GM12878 (cell line): Measurements from ENCODE around the gene KAZN. TPM values are rescaled to one million over a fixed set of nuclear protein-coding genes. Genes with fewer than 3 reads are reported as not detected.

Experiments used
- ATAC-seq: fragments of 200-7000 bp; cut with Tn5 transposase; 3 replicates; pipeline ENCODE4 v1.9.1; 2020; ENCODE audit warnings: mild to moderate bottlenecking, moderate library complexity
- BruUV-seq: library from RNA; stranded (reverse); fragments of 400-500 nt; replicated peaks from 2 replicates; lab custom pipeline; 2021; lab: Mats Ljungman, UMichigan
- CTCF ChIA-PET: fragments of 300-600 bp; sonication (Branson Sonifier 250); formaldehyde crosslinking; extraction: SDS; loops from one replicate; lab custom pipeline; 2021; ENCODE audit warnings: inconsistent platforms; lab: Yijun Ruan, JAX
- POLR2A ChIA-PET: fragments of 350-600 bp; formaldehyde crosslinking; extraction: SDS; loops from one replicate; lab custom pipeline; 2021; ENCODE audit warnings: inconsistent platforms; lab: Charles Lee
- RAD21 ChIA-PET: fragments of 300-600 bp; sonication (Branson Sonifier 250); formaldehyde crosslinking; loops from one replicate; lab custom pipeline; 2023; ENCODE audit warnings: antibody characterized with exemption; ENCODE audit not compliant: unreplicated experiment; lab: Charles Lee
- SMC1A ChIA-PET: fragments of 300-600 bp; sonication (Branson Sonifier 250); formaldehyde crosslinking; loops from one replicate; lab custom pipeline; 2023; ENCODE audit not compliant: unreplicated experiment, uncharacterized antibody; lab: Charles Lee
- DNase-seq: peaks from one replicate; pipeline ENCODE4 v3.0.0-alpha.2; 2011; ENCODE audit warnings: low read depth, low spot score
- FAIRE-seq: peaks from 3 replicates; lab custom pipeline; 2011; peaks lifted over from hg19 to GRCh38; lab: Jason Lieb, UNC
- H2AFZ ChIP-seq: 2 replicates; pipeline ENCODE4 v1.6.0; 2011; ENCODE audit warnings: low read depth, low read length, control low read depth; ENCODE audit not compliant: control insufficient read depth
- H3K27ac ChIP-seq: 2 replicates; pipeline ENCODE4 v1.5.1; 2011; ENCODE audit warnings: control low read depth; ENCODE audit not compliant: control insufficient read depth, insufficient read depth
- H3K27me3 ChIP-seq, 2 experiments: replicated peaks in 1 of 2; 2 replicates each; pipeline versions ENCODE4 v1.6.0 to v1.6.1; 2011; ENCODE audit warnings: low read length in 1 of 2; ENCODE audit not compliant: control insufficient read depth in 2 of 2, insufficient read depth in 2 of 2
- H3K36me3 ChIP-seq, 2 experiments: 2 replicates each; pipeline ENCODE4 v1.5.1; 2011; ENCODE audit warnings: low read length in 1 of 2; ENCODE audit not compliant: control insufficient read depth in 2 of 2, insufficient read depth in 2 of 2
- H3K4me1 ChIP-seq: 2 replicates; pipeline ENCODE4 v1.6.1; 2011; ENCODE audit warnings: mild to moderate bottlenecking, low read length, moderate library complexity, mixed read lengths; ENCODE audit not compliant: control insufficient read depth, insufficient read depth
- H3K4me2 ChIP-seq: 2 replicates; pipeline ENCODE4 v1.6.0; 2011; ENCODE audit warnings: control low read depth; ENCODE audit not compliant: control insufficient read depth, insufficient read depth
- H3K4me3 ChIP-seq: fragments of 200-600 bp; sonication (generic); 2 replicates; pipeline ENCODE4 v1.5.1; 2016
- H3K79me2 ChIP-seq: 2 replicates; pipeline ENCODE4 v1.6.0; 2011; ENCODE audit warnings: low read length; ENCODE audit not compliant: control insufficient read depth, insufficient read depth
- H3K9ac ChIP-seq: 2 replicates; pipeline ENCODE4 v1.8.0; 2011; ENCODE audit warnings: low read length, control low read depth, mixed read lengths; ENCODE audit not compliant: control insufficient read depth, insufficient read depth
- H3K9me3 ChIP-seq: replicated peaks from 3 replicates; pipeline ENCODE4 v1.5.1; 2011; ENCODE audit warnings: mild to moderate bottlenecking, low read length; ENCODE audit not compliant: control insufficient read depth, insufficient read depth
- H4K20me1 ChIP-seq: 2 replicates; pipeline ENCODE4 v1.6.0; 2011; ENCODE audit not compliant: control insufficient read depth, insufficient read depth
- EGR1 ChIP-seq, 2 experiments: IDR thresholded peaks; 1 replicate in 1 of 2; 2 replicates in 1 of 2; pipeline ENCODE4 v1.6.1; 2011 to 2012; ENCODE audit warnings: low read depth in 2 of 2, low read length in 2 of 2, borderline replicate concordance in 1 of 2, mild to moderate bottlenecking in 1 of 2, moderate library complexity in 1 of 2
- FOXK2 ChIP-seq: fragments of 450-650 bp; IDR thresholded peaks from 2 replicates; pipeline ENCODE4 v1.6.1; 2017; ENCODE audit warnings: mild to moderate bottlenecking, moderate library complexity
- IKZF2 ChIP-seq, 2 experiments: fragments of 450-650 bp; IDR thresholded peaks; 2 replicates each; pipeline ENCODE4 v1.6.1; 2017; ENCODE audit warnings: mild to moderate bottlenecking in 2 of 2, moderate library complexity in 2 of 2
- NFYA ChIP-seq: IDR thresholded peaks from 2 replicates; pipeline ENCODE4 v1.6.1; 2011; ENCODE audit warnings: low read depth, mild to moderate bottlenecking, low read length, improper control_type of control experiment, borderline replicate concordance
- PKNOX1 ChIP-seq: fragments of 450-650 bp; IDR thresholded peaks from 2 replicates; pipeline ENCODE4 v1.6.1; 2016; ENCODE audit warnings: mild to moderate bottlenecking
- RAD21 ChIP-seq: IDR thresholded peaks from 2 replicates; pipeline ENCODE4 v1.6.1; 2011; ENCODE audit warnings: mild to moderate bottlenecking, low read depth, low read length, moderate library complexity; ENCODE audit not compliant: insufficient read depth
- RCOR1 ChIP-seq: conservative IDR thresholded peaks from 2 replicates; pipeline ENCODE4 v1.6.1; 2012; ENCODE audit warnings: low read depth, low read length, improper control_type of control experiment
- SMAD5 ChIP-seq: IDR thresholded peaks from 2 replicates; pipeline ENCODE4 v1.6.1; 2016; ENCODE audit warnings: antibody characterized with exemption, low read depth
- SMARCA5 ChIP-seq: fragments of 450-650 bp; IDR thresholded peaks from 2 replicates; pipeline ENCODE4 v1.6.1; 2017; ENCODE audit warnings: mild to moderate bottlenecking
- SREBF2 ChIP-seq: IDR thresholded peaks from 2 replicates; pipeline ENCODE4 v1.6.1; 2012; ENCODE audit warnings: mild to moderate bottlenecking, low read length
- STAT3 ChIP-seq: IDR thresholded peaks from 2 replicates; pipeline ENCODE4 v1.6.1; 2011; ENCODE audit warnings: low read depth, low read length, improper control_type of control experiment
- ZBTB4 ChIP-seq: fragments of 450-650 bp; formaldehyde crosslinking; IDR thresholded peaks from 2 replicates; pipeline ENCODE4 v1.4.0; 2022; ENCODE audit warnings: mild to moderate bottlenecking, moderate library complexity
- ZNF207 ChIP-seq: fragments of 450-650 bp; IDR thresholded peaks from 2 replicates; pipeline ENCODE4 v1.6.1; 2014; ENCODE audit warnings: antibody characterized with exemption, mild to moderate bottlenecking, borderline replicate concordance
- ZNF384 ChIP-seq: IDR thresholded peaks from 2 replicates; pipeline ENCODE4 v1.6.1; 2012; ENCODE audit warnings: low read depth, mild to moderate bottlenecking, low read length, improper control_type of control experiment, borderline replicate concordance
- WGBS: methylation state at CpG from one replicate; pipeline ENCODE4 v1.1.6; 2016; ENCODE audit warnings: low lambda C conversion rate; ENCODE audit not compliant: insufficient replicate concordance, insufficient coverage; ENCODE audit errors: missing lambda C conversion rate; 5-methylcytosine and 5-hydroxymethylcytosine counted together
- in situ Hi-C: fragments of 300-500 bp; cut with MboI; formaldehyde crosslinking; loops from 9 replicates; pipeline ENCODE4 v1.14.3; 2018; ENCODE audit warnings: mixed read lengths
- intact Hi-C: fragments of 100-400 bp; cut with micrococcal nuclease; formaldehyde crosslinking; loops from one replicate; pipeline ENCODE4 v1.14.2; 2022; ENCODE audit not compliant: unreplicated experiment
- polyA plus RNA-seq, 11 experiments: library from polyadenylated mRNA; depleted of rRNA in 4 of 11; unstranded in 6 of 11; stranded (reverse) in 5 of 11; fragments of >200 nt; fragmentation: Nextera tagmentation in 4 of 11; fragmentation: Illumina TruSeq in 1 of 11; extraction: Ambion mirVana in 4 of 11; extraction: Trizol in 1 of 11; gene quantifications; 1 replicate in 1 of 11; 2 replicates in 10 of 11; pipeline versions ENCODE4 v1.2.1 to v1.2.3, GENCODE V29; 2011 to 2016; ENCODE audit warnings: inconsistent platforms in 2 of 11, missing spikeins in 2 of 11, low read depth in 1 of 11
- total RNA-seq, 4 experiments: library from RNA; depleted of rRNA in 3 of 4; stranded (reverse); fragments of >200 nt in 3 of 4; fragmentation: Illumina TruSeq in 1 of 4; extraction: Trizol in 1 of 4; gene quantifications; 2 replicates each; pipeline versions ENCODE4 v1.2.1 to v1.2.3, GENCODE V29; 2013 to 2021
- TF ChIP-seq, protein P1 (sequence below): fragments of 450-650 bp; IDR thresholded peaks from 2 replicates; pipeline ENCODE4 v1.6.1; 2018; ENCODE audit warnings: borderline replicate concordance, mild to moderate bottlenecking; ENCODE audit not compliant: partially characterized antibody
- TF ChIP-seq, protein P2 (sequence below): fragments of 450-650 bp; IDR thresholded peaks from 2 replicates; pipeline ENCODE4 v1.6.1; 2017; ENCODE audit warnings: borderline replicate concordance

The KAZN gene
- total and polyA plus RNA-seq, 10 of the 15 experiments (the other 5 are each of a cell fraction or from before 2014, with no cell fraction given) = 0.72 to 4.0 (median 1.2) TPM

DNA sequence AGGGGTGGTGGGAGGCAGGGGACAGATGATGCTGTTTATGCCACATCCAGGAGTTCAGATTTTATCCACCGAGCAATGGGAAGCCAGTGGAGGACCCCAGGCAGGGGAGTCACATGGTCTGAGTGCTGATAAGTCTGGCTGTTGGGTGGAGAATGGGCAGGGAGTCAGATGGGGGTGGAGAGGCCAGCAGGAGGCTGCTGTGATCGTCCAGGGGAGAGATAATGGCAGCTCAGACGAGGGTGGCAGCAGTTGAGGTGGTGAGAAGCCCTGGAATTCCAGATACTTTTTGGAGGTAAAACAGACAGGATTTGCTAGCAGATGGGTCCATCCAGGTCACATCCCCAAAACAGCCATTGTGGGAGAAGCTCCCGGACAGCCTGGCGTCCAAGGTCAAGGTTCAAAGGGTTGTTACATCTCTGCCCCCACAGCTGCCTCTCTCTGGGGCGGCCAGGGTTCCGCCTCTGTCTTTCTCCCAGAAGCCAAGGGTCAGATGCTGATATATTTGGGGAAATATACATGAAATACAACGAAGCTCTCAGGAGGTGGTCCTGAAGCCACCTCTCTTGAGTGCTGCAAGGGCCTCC lies 303.0 kb downstream of the KAZN start (continued):
- TF ChIP-seq SMAD5 = no peak
- no peak for TF ChIP-seq SREBF2
- TF ChIP-seq ZBTB4 = no peak
- no peak for TF ChIP-seq PKNOX1

DNA sequence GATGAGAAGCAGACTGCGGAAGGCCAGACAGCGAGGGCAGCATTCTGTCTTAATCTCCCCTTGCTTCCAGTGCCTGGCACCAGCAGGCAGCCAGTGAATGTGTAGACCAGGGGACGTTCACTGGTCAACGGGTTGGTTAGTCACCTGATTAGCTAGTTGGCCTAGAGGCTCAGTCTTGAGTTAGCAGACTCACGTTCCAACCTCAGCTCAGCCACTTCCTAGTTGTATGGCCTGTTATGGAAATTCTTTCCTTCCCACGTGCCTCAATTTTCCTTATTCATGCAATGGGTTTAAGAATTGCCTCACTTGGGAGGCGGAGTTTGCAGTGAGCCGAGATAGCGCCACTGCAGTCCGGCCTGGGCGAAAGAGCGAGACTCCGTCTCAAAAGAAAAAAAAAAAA lies 305.4 kb downstream of the KAZN start:
- ChIA-PET CTCF (no interaction called here), POLR2A (no interaction called here), SMC1A (no interaction called here), RAD21 (no interaction called here)
- ATAC-seq = no peak
- H2AFZ ChIP-seq = no peak overlapping the region
- no peaks in the 10 kb centered on the region for H3K79me2 ChIP-seq
- no peaks in the 10 kb centered on the region for H3K9me3 ChIP-seq
- no peak overlapping the region for H3K4me2 ChIP-seq
- WGBS = 57% methylated on average over 12 of the region's 13 CpGs
- H3K27ac ChIP-seq = no peak overlapping the region
- H3K36me3 ChIP-seq = no peaks in the 10 kb centered on the region
- no peak overlapping the region for H3K4me3 ChIP-seq
- in situ Hi-C loops (no loop called here), intact Hi-C loops (no loop called here)
- DNase-seq = no peak
- H3K9ac ChIP-seq = no peak overlapping the region
- H3K27me3 ChIP-seq = no peaks in the 10 kb centered on the region
- no TSS peak for BruUV-seq
- no peaks in the 10 kb centered on the region for H4K20me1 ChIP-seq
- FAIRE-seq = no peak
- no peaks in the 10 kb centered on the region for H3K4me1 ChIP-seq
- TF ChIP-seq RAD21 = no peak
- TF ChIP-seq FOXK2 = no peak
- no peak for TF ChIP-seq RCOR1
- TF ChIP-seq NFYA = no peak
- TF ChIP-seq, protein P1, sequence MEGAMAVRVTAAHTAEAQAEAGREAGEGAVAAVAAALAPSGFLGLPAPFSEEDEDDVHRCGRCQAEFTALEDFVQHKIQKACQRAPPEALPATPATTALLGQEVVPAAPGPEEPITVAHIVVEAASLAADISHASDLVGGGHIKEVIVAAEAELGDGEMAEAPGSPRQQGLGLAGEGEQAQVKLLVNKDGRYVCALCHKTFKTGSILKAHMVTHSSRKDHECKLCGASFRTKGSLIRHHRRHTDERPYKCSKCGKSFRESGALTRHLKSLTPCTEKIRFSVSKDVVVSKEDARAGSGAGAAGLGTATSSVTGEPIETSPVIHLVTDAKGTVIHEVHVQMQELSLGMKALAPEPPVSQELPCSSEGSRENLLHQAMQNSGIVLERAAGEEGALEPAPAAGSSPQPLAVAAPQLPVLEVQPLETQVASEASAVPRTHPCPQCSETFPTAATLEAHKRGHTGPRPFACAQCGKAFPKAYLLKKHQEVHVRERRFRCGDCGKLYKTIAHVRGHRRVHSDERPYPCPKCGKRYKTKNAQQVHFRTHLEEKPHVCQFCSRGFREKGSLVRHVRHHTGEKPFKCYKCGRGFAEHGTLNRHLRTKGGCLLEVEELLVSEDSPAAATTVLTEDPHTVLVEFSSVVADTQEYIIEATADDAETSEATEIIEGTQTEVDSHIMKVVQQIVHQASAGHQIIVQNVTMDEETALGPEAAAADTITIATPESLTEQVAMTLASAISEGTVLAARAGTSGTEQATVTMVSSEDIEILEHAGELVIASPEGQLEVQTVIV = no peak
- TF ChIP-seq, protein P2, sequence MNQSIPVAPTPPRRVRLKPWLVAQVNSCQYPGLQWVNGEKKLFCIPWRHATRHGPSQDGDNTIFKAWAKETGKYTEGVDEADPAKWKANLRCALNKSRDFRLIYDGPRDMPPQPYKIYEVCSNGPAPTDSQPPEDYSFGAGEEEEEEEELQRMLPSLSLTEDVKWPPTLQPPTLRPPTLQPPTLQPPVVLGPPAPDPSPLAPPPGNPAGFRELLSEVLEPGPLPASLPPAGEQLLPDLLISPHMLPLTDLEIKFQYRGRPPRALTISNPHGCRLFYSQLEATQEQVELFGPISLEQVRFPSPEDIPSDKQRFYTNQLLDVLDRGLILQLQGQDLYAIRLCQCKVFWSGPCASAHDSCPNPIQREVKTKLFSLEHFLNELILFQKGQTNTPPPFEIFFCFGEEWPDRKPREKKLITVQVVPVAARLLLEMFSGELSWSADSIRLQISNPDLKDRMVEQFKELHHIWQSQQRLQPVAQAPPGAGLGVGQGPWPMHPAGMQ = no peak
- no peak for TF ChIP-seq EGR1 (IDR thresholded peaks at IDR 0.05; ENCODE audit: borderline replicate concordance in 1 of 2, low read depth in 2 of 2, low read length in 2 of 2)
- TF ChIP-seq STAT3 = no peak
- no peak for TF ChIP-seq ZNF384
- no peak for TF ChIP-seq SMARCA5
- TF ChIP-seq IKZF2 (IDR thresholded peaks at IDR 0.05) = no peak
- no peak for TF ChIP-seq ZNF207
